ENCODE results near the gene SERPINB13.

Gene SERPINB13

DNA sequence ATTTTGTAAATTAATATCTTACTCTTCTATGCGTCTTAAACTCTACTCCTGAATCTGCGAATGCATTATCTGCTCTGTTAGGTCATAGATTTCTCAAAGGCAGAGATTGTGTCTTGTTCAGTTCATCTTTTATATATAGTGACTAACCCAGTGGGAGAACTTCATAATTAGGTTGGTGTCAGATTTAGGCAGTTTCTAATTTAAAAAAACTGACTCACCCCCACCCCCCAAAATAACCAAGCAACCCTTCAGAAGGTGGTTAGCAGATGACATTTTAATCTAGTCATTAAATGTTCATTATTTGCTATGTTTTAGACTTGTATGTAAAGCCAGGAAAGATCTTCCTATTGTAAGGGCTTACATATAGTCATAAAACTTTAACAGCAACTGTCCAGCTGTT is 34.6 kb upstream of the SERPINB13 start:
- TF ChIP-seq BACH2 (CRISPR knock-in tag; IDR thresholded peaks at IDR 0.05; ENCODE audit: borderline replicate concordance) (no peak), ESRRG (CRISPR knock-in tag; IDR thresholded peaks at IDR 0.05) (no peak)
- TF ChIP-seq, protein P1, sequence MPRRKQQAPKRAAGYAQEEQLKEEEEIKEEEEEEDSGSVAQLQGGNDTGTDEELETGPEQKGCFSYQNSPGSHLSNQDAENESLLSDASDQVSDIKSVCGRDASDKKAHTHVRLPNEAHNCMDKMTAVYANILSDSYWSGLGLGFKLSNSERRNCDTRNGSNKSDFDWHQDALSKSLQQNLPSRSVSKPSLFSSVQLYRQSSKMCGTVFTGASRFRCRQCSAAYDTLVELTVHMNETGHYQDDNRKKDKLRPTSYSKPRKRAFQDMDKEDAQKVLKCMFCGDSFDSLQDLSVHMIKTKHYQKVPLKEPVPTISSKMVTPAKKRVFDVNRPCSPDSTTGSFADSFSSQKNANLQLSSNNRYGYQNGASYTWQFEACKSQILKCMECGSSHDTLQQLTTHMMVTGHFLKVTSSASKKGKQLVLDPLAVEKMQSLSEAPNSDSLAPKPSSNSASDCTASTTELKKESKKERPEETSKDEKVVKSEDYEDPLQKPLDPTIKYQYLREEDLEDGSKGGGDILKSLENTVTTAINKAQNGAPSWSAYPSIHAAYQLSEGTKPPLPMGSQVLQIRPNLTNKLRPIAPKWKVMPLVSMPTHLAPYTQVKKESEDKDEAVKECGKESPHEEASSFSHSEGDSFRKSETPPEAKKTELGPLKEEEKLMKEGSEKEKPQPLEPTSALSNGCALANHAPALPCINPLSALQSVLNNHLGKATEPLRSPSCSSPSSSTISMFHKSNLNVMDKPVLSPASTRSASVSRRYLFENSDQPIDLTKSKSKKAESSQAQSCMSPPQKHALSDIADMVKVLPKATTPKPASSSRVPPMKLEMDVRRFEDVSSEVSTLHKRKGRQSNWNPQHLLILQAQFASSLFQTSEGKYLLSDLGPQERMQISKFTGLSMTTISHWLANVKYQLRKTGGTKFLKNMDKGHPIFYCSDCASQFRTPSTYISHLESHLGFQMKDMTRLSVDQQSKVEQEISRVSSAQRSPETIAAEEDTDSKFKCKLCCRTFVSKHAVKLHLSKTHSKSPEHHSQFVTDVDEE (CRISPR knock-in tag; IDR thresholded peaks at IDR 0.05) = no peak

GRCh38 chr18:63553081-63553480 is 34.1 kb upstream of the SERPINB13 start:
- no peak for ATAC-seq
- TF ChIP-seq CSDC2 (CRISPR knock-in tag; IDR thresholded peaks at IDR 0.05) (no peak), TOX (CRISPR knock-in tag; IDR thresholded peaks at IDR 0.05; ENCODE audit: borderline replicate concordance) (no peak), RARB (CRISPR knock-in tag; IDR thresholded peaks at IDR 0.05) (no peak), CREB5 (CRISPR knock-in tag; IDR thresholded peaks at IDR 0.05; ENCODE audit: low read depth) (no peak), SNAI2 (CRISPR knock-in tag; IDR thresholded peaks at IDR 0.05) (no peak)

More for the DNA sequence above, 34.6 kb upstream of the SERPINB13 start:
- ATAC-seq = no peak

GRCh38 chr18:63559567-63560491 is 27.3 kb upstream of the SERPINB13 start:
- TF ChIP-seq TCF4 (CRISPR knock-in tag; IDR thresholded peaks at IDR 0.05; ENCODE audit: borderline replicate concordance) (no peak), CREB5 (CRISPR knock-in tag; IDR thresholded peaks at IDR 0.05; ENCODE audit: low read depth) (no peak), RARB (CRISPR knock-in tag; IDR thresholded peaks at IDR 0.05) (no peak), ZFP3 (CRISPR knock-in tag; IDR thresholded peaks at IDR 0.05) (no peak), PPARA (CRISPR knock-in tag; IDR thresholded peaks at IDR 0.05; ENCODE audit: borderline replicate concordance) (no peak), ZNF565 (CRISPR knock-in tag; conservative IDR thresholded peaks at IDR 0.05; ENCODE audit: low read depth) (no peak), ZC3H10 (CRISPR knock-in tag; IDR thresholded peaks at IDR 0.05) (no peak), BACH2 (CRISPR knock-in tag; IDR thresholded peaks at IDR 0.05; ENCODE audit: borderline replicate concordance) (no peak), PATZ1 (CRISPR knock-in tag; IDR thresholded peaks at IDR 0.05; ENCODE audit: borderline replicate concordance) (no peak)
- TF ChIP-seq, protein P2, sequence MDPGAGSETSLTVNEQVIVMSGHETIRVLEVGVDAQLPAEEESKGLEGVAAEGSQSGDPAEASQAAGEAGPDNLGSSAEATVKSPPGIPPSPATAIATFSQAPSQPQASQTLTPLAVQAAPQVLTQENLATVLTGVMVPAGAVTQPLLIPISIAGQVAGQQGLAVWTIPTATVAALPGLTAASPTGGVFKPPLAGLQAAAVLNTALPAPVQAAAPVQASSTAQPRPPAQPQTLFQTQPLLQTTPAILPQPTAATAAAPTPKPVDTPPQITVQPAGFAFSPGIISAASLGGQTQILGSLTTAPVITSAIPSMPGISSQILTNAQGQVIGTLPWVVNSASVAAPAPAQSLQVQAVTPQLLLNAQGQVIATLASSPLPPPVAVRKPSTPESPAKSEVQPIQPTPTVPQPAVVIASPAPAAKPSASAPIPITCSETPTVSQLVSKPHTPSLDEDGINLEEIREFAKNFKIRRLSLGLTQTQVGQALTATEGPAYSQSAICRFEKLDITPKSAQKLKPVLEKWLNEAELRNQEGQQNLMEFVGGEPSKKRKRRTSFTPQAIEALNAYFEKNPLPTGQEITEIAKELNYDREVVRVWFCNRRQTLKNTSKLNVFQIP (CRISPR knock-in tag; IDR thresholded peaks at IDR 0.05; ENCODE audit: borderline replicate concordance, low read depth) = no peak
- TF ChIP-seq, protein P1 (CRISPR knock-in tag; IDR thresholded peaks at IDR 0.05) = no peak

More at GRCh38 chr18:63559567-63560491, 27.3 kb upstream of the SERPINB13 start:
- no peak for ATAC-seq

Measured in SK-N-SH treated with all-trans-retinoic acid at 6 μM for 48 hours (cell line).